Neural cell (in vitro differentiated cells): ENCODE measurements around the gene MYLIP.

Experiments
- CTCF ChIP-seq: fragments of 450-650 bp; IDR thresholded peaks from 2 replicates; pipeline ENCODE4 v1.5.1; 2014; ENCODE audit warnings: antibody characterized with exemption, mild to moderate bottlenecking, moderate library complexity; ENCODE audit not compliant: poor library complexity, severe bottlenecking
- EP300 ChIP-seq: fragments of 450-650 bp; conservative IDR thresholded peaks from 2 replicates; pipeline ENCODE4 v1.6.1; 2014; ENCODE audit warnings: antibody characterized with exemption, mild to moderate bottlenecking, moderate library complexity; ENCODE audit not compliant: poor library complexity, severe bottlenecking
- EZH2 ChIP-seq: fragments of 200-600, 300-800 bp; shearing (Covaris generic), sonication (generic); IDR thresholded peaks from 2 replicates; pipeline ENCODE4 v1.6.1; 2014; ENCODE audit warnings: antibody characterized with exemption, low read length, borderline replicate concordance, mild to moderate bottlenecking; ENCODE audit not compliant: insufficient read depth, poor library complexity, severe bottlenecking
- TAF1 ChIP-seq: IDR thresholded peaks from 2 replicates; pipeline ENCODE4 v1.6.1; 2012; ENCODE audit warnings: low read depth

- no peak for TF ChIP-seq CTCF
- TF ChIP-seq EP300, result no peak
- TF ChIP-seq EZH2, result no peak
- TF ChIP-seq TAF1, result no peak
These were observed 25.2 kb upstream of the MYLIP start for GRCh38 chr6:16103722-16104121.
